Measurements from ENCODE around the gene SUN2.

- TF ChIP-seq, protein P1, sequence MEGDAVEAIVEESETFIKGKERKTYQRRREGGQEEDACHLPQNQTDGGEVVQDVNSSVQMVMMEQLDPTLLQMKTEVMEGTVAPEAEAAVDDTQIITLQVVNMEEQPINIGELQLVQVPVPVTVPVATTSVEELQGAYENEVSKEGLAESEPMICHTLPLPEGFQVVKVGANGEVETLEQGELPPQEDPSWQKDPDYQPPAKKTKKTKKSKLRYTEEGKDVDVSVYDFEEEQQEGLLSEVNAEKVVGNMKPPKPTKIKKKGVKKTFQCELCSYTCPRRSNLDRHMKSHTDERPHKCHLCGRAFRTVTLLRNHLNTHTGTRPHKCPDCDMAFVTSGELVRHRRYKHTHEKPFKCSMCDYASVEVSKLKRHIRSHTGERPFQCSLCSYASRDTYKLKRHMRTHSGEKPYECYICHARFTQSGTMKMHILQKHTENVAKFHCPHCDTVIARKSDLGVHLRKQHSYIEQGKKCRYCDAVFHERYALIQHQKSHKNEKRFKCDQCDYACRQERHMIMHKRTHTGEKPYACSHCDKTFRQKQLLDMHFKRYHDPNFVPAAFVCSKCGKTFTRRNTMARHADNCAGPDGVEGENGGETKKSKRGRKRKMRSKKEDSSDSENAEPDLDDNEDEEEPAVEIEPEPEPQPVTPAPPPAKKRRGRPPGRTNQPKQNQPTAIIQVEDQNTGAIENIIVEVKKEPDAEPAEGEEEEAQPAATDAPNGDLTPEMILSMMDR (IDR thresholded peaks at IDR 0.05) = no peak
- no peak for TF ChIP-seq EZH2phosphoT487 (IDR thresholded peaks at IDR 0.05)
Observed at GRCh38 chr22:38721551-38721950, 34.2 kb downstream of the SUN2 start.
